Omental fat pad (tissue), 4 donors: ENCODE data around the gene CDK1. TPM values are rescaled to one million over a fixed set of nuclear protein-coding genes. Genes with fewer than 3 reads are reported as not detected.
A peak's percentile ranks its signal among the peaks of the same experiment; 100 is the strongest.
"Not testable (repeated sequence)": the region's sequence is repeated elsewhere in the genome, so short reads cannot be mapped to it uniquely, and the experiment has no call there.

Source experiments
- ATAC-seq: fragments of 150-250 bp; one replicate; pipeline ENCODE4 v1.9.1; 2016; ENCODE audit warnings: mild to moderate bottlenecking, moderate library complexity; ENCODE audit not compliant: low FRiP score
- DNase-seq: peaks from one replicate; pipeline ENCODE4 v3.0.0-alpha.2; 2019; ENCODE audit warnings: low spot score
- CTCF ChIP-seq, 3 donors: fragments of 450-650 bp; IDR thresholded peaks; one replicate each; pipeline ENCODE4 v1.5.1; 2016 to 2017; ENCODE audit warnings: antibody characterized with exemption in 3 of 3, mild to moderate bottlenecking in 3 of 3, moderate library complexity in 2 of 3
- total RNA-seq, 4 donors: library from RNA; depleted of rRNA; stranded (reverse); fragments of >200 nt; gene quantifications; one replicate each; pipeline ENCODE4 v1.1.0, GENCODE V29; 2016

CDK1 gene
- total RNA-seq, 4 donors from 2014 or later: 1.9 to 9.1 (median 5.0) TPM

DNA sequence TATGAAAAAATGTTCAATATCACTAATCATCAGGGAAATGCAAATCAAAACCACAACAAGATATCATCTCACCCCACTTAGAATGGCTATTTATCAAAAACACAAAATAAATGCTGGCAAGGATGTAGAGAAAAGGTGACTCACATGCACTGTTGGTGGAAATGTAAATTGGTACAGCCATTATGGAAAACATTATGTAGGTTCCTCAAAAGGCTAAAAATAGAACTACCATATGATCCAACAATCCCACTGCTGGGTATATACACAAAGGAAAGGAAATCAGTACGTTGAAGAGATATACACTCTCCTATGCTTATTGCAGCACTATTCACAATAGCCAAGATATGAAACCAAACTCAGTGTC is 50.2 kb downstream of the CDK1 start:
- ATAC-seq (no peak), DNase-seq (no peak)

DNA sequence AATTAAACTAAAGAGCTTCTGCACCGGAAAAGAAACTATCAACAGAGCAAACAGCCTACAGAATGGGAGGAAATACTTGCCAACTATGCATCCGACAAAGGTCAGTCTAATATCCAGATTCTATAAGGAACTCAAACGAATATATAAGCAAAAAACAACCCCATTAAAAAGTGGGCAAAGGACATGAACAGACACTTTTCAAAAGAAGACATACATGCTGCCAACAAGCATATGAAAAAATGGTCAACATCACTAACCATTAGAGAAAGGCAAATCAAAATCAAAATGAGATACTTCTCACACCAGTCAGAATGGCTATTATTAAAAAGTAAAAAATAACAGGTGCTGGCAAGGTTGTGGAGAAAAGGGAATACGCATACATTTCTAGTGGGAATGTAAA is 53.9 kb downstream of the CDK1 start:
- not testable (repeated sequence) for ATAC-seq, DNase-seq

More for the DNA sequence above, 50.2 kb downstream of the CDK1 start:
- no peak for TF ChIP-seq CTCF (IDR thresholded peaks at IDR 0.05)

- ATAC-seq (no peak), DNase-seq (no peak)
- TF ChIP-seq CTCF (IDR thresholded peaks at IDR 0.05): no peak
Measured at GRCh38 chr10:60834401-60834800, 56.1 kb downstream of the CDK1 start.

- ATAC-seq (peak; percentile 51), DNase-seq (no peak)
- TF ChIP-seq CTCF (IDR thresholded peaks at IDR 0.05): no peak
Measured at GRCh38 chr10:60835049-60835448, 56.8 kb downstream of the CDK1 start.

- ATAC-seq, DNase-seq: not testable (repeated sequence)
Measured at GRCh38 chr10:60841227-60841626, 62.9 kb downstream of the CDK1 start.

DNA sequence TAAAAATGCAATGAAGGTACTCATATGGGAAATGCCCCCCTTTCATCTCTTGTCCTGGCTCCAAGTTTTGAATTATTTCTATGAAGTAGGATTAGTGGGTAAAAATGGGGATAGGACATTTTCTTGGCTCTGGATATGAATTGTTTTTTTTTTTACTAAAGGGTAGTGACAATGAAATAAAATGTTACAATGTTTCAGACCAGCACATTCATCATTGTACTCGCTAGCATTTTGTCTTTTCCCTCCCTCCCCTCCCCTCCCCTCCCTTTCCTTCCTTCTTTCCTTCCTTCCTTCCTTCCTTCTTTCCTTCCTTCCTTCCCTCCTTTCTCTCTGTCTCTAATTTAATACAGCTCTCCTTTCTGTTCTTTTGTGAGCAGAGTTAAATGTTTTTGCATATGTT is 64.4 kb downstream of the CDK1 start:
- ATAC-seq (no peak), DNase-seq (no peak)
- no peak for TF ChIP-seq CTCF (IDR thresholded peaks at IDR 0.05)

Other genes with a start within 250 kb of the CDK1 start
- 10 to 100 TPM in 3 of 4 donors, 1 to 10 TPM in 1; 9.5 to 34.8 (median 16.9) TPM for gene RHOBTB1, start 165.7 kb downstream of the CDK1 start, total RNA-seq